NCI-H774 (cell line): ENCODE data around the gene HAPSTR1.

Experiments
- DNase-seq: peaks from one replicate; lab custom pipeline; 2025; lab: John Stamatoyannopoulos, UW

HAPSTR1 gene

GRCh38 chr16:9124444-9124843, 33.0 kb downstream of the HAPSTR1 start:
- no peak for DNase-seq

GRCh38 chr16:9124908-9125584, 33.6 kb downstream of the HAPSTR1 start:
- DNase-seq, result no peak

- DNase-seq, result no peak
Measured at GRCh38 chr16:9125658-9126505, 34.4 kb downstream of the HAPSTR1 start.

- no peak for DNase-seq
Measured at GRCh38 chr16:9126609-9127008, 35.2 kb downstream of the HAPSTR1 start.

GRCh38 chr16:9128346-9129342, 37.2 kb downstream of the HAPSTR1 start:
- no peak for DNase-seq

GRCh38 chr16:9134306-9134705, 42.9 kb downstream of the HAPSTR1 start:
- DNase-seq, result no peak

GRCh38 chr16:9134739-9135138, 43.3 kb downstream of the HAPSTR1 start:
- no peak for DNase-seq

GRCh38 chr16:9135797-9136196, 44.4 kb downstream of the HAPSTR1 start:
- no peak for DNase-seq

GRCh38 chr16:9136596-9136995, 45.2 kb downstream of the HAPSTR1 start:
- no peak for DNase-seq

GRCh38 chr16:9138021-9138680, 46.7 kb downstream of the HAPSTR1 start:
- DNase-seq, result no peak

- peak; percentile 33 for DNase-seq
Measured at GRCh38 chr16:9138731-9139501, 47.5 kb downstream of the HAPSTR1 start.

GRCh38 chr16:9139965-9140364, 48.5 kb downstream of the HAPSTR1 start:
- DNase-seq, result no peak
